Calu3 (cell line): ENCODE results near the gene SLFNL1. TPM values are rescaled to one million over a fixed set of nuclear protein-coding genes. Genes with fewer than 3 reads are reported as not detected.

ENCODE experiments used
- BruUV-seq: library from RNA; stranded (reverse); fragments of 400-500 nt; replicated peaks from 2 replicates; lab custom pipeline; 2021; lab: Mats Ljungman, UMichigan
- CTCF ChIA-PET: fragments of 300-600 bp; sonication (Branson Sonifier 250); formaldehyde crosslinking; loops from one replicate; lab custom pipeline; 2022; ENCODE audit warnings: antibody characterized with exemption; lab: Charles Lee
- DNase-seq: peaks from one replicate; pipeline ENCODE4 v3.0.0; 2022
- H3K27ac Mint-ChIP-seq: one replicate; pipeline ENCODE4 v1.8.0; 2022; ENCODE audit warnings: mixed read lengths; ENCODE audit not compliant: unreplicated experiment
- H3K27me3 Mint-ChIP-seq: one replicate; pipeline ENCODE4 v1.8.0; 2022; ENCODE audit warnings: mixed read lengths; ENCODE audit not compliant: unreplicated experiment
- H3K36me3 Mint-ChIP-seq: one replicate; pipeline ENCODE4 v1.8.0; 2022; ENCODE audit warnings: mild to moderate bottlenecking, moderate library complexity, mixed read lengths; ENCODE audit not compliant: insufficient read depth, unreplicated experiment
- H3K4me1 Mint-ChIP-seq: one replicate; pipeline ENCODE4 v1.8.0; 2022; ENCODE audit warnings: mild to moderate bottlenecking, low read depth, mixed read lengths; ENCODE audit not compliant: unreplicated experiment
- H3K4me3 Mint-ChIP-seq: one replicate; pipeline ENCODE4 v1.8.0; 2022; ENCODE audit warnings: mild to moderate bottlenecking, low read depth, moderate library complexity, mixed read lengths; ENCODE audit not compliant: unreplicated experiment
- H3K9me3 Mint-ChIP-seq: one replicate; pipeline ENCODE4 v1.8.0; 2022; ENCODE audit warnings: low read depth, mixed read lengths; ENCODE audit not compliant: unreplicated experiment
- CTCF ChIP-seq: fragments of 200-600 bp; IDR thresholded peaks from one replicate; pipeline ENCODE4 v1.8.0; 2022; ENCODE audit warnings: antibody characterized with exemption; ENCODE audit not compliant: unreplicated experiment
- intact Hi-C: fragments of 100-400 bp; cut with micrococcal nuclease; formaldehyde crosslinking; loops from one replicate; pipeline ENCODE4 v1.10.0; 2022; ENCODE audit not compliant: unreplicated experiment
- total RNA-seq: library from RNA; stranded (reverse); gene quantifications from 2 replicates; pipeline ENCODE4 v1.2.3, GENCODE V29; 2022

The SLFNL1 gene
- total RNA-seq, 1 experiment from 2014 or later, result 0.52 TPM

- H3K4me1 Mint-ChIP-seq, result peaks cover 3% of the 10 kb centered on the region
- no TSS peak for BruUV-seq
- H3K4me3 Mint-ChIP-seq, result no peak overlapping the region
- no peak for DNase-seq
- H3K27ac Mint-ChIP-seq, result no peak overlapping the region
- H3K27me3 Mint-ChIP-seq, result no peaks in the 10 kb centered on the region
- intact Hi-C loops, result no loop called here
- TF ChIP-seq CTCF, result no peak
- CTCF ChIA-PET, result no interaction called here
- H3K9me3 Mint-ChIP-seq, result no peaks in the 10 kb centered on the region
- peaks cover 59% of the 10 kb centered on the region for H3K36me3 Mint-ChIP-seq
Measured at GRCh38 chr1:40997096-40997495, 24.4 kb downstream of the SLFNL1 start.

- H3K4me3 Mint-ChIP-seq, result no peak overlapping the region
- H3K27ac Mint-ChIP-seq, result no peak overlapping the region
- intact Hi-C loops, result loop anchor here (10.0 kb wide), 1 partner anchor 454 kb away; the partner anchor contains the start of gene ZNF684
- no peak for DNase-seq
- H3K27me3 Mint-ChIP-seq, result no peaks in the 10 kb centered on the region
- BruUV-seq, result no TSS peak
- H3K36me3 Mint-ChIP-seq, result peaks cover 68% of the 10 kb centered on the region
- peaks cover 10% of the 10 kb centered on the region for H3K4me1 Mint-ChIP-seq
- H3K9me3 Mint-ChIP-seq, result no peaks in the 10 kb centered on the region
- CTCF ChIA-PET, result interaction anchor here (1.1 kb wide), 1 partner anchor 9 kb away, joined by 3 read pairs; no protein-coding TSS in a partner anchor
- TF ChIP-seq CTCF, result no peak
Measured at GRCh38 chr1:40989066-40989465, 32.5 kb downstream of the SLFNL1 start.

- no peak overlapping the region for H3K4me3 Mint-ChIP-seq
- no peak for DNase-seq
- TF ChIP-seq CTCF, result no peak
- BruUV-seq, result no TSS peak
- H3K27ac Mint-ChIP-seq, result no peak overlapping the region
- no peaks in the 10 kb centered on the region for H3K9me3 Mint-ChIP-seq
- CTCF ChIA-PET, result interaction anchor here (1.1 kb wide), 1 partner anchor 8 kb away, joined by 3 read pairs; no protein-coding TSS in a partner anchor
- H3K4me1 Mint-ChIP-seq, result peaks cover 10% of the 10 kb centered on the region
- intact Hi-C loops, result loop anchor here (10.0 kb wide), 1 partner anchor 453 kb away; the partner anchor contains the start of gene ZNF684
- peaks cover 69% of the 10 kb centered on the region for H3K36me3 Mint-ChIP-seq
- no peaks in the 10 kb centered on the region for H3K27me3 Mint-ChIP-seq
Measured at GRCh38 chr1:40988280-40988679, 33.2 kb downstream of the SLFNL1 start.

GRCh38 chr1:40987439-40988276 lies 33.9 kb downstream of the SLFNL1 start:
- TF ChIP-seq CTCF, result no peak
- BruUV-seq, result no TSS peak
- CTCF ChIA-PET, result no interaction called here
- intact Hi-C loops, result loop anchor here (10.0 kb wide), 1 partner anchor 453 kb away; the partner anchor contains the start of gene ZNF684
- peaks cover 10% of the 10 kb centered on the region for H3K4me1 Mint-ChIP-seq
- H3K27ac Mint-ChIP-seq, result no peak overlapping the region
- H3K9me3 Mint-ChIP-seq, result no peaks in the 10 kb centered on the region
- no peak overlapping the region for H3K4me3 Mint-ChIP-seq
- H3K27me3 Mint-ChIP-seq, result no peaks in the 10 kb centered on the region
- H3K36me3 Mint-ChIP-seq, result peaks cover 68% of the 10 kb centered on the region
- no peak for DNase-seq
